RKO (cell line): ENCODE measurements around the gene AKR7A2.
"Not testable (repeated sequence)": the region's sequence is repeated elsewhere in the genome, so short reads cannot be mapped to it uniquely, and the experiment has no call there.

Experiments used
- DNase-seq: peaks from one replicate; pipeline ENCODE4 v3.0.0-alpha.2; 2016; ENCODE audit warnings: low spot score

AKR7A2 gene

DNA sequence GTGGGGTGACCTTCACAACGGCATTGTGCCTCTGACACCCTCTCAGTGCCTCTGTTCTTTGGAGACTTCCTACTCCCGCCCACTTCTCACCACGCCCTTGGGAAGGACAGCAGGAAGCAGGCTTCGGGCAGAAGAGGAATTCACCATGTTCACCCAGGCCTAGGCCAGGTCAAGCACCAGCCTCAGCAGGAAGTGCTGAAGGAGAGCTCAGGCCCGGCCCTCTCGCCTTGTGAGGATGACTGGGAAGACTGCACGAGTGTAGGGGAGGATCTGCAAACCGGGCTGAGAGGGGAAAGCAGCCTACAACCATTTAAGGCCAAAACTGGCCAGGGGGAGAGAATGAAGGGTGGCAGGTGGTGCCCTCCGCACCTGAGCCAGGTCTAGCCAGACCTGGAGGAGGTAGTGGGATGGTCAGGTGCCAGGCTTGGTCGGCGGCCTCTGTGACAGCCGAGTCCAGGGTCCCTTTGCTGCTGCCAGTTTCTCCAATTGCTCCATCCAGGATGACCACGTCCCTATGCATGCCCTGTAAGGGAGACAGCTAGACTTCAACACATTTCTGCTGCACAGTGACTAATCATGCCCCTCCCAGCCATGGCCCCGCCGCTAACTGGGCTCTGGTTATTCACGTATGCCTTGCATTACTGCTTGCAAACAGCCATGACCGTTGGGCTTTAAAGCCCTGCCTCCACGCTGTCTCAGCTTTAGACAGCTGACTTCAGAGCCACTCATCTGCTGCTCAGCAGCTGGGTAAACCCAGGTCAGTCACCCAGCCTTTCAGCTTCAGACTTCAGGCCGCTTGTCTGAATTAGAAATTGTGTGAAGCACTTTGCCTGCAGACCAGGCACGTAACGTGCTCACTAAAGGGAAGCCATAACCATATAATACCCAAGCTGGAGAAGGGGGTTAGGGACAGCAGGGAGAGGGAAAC, 51.5 kb downstream of the AKR7A2 start:
- DNase-seq, result peak; percentile 84

GRCh38 chr1:19258353-19258752, 53.6 kb downstream of the AKR7A2 start:
- DNase-seq, result no peak

DNA sequence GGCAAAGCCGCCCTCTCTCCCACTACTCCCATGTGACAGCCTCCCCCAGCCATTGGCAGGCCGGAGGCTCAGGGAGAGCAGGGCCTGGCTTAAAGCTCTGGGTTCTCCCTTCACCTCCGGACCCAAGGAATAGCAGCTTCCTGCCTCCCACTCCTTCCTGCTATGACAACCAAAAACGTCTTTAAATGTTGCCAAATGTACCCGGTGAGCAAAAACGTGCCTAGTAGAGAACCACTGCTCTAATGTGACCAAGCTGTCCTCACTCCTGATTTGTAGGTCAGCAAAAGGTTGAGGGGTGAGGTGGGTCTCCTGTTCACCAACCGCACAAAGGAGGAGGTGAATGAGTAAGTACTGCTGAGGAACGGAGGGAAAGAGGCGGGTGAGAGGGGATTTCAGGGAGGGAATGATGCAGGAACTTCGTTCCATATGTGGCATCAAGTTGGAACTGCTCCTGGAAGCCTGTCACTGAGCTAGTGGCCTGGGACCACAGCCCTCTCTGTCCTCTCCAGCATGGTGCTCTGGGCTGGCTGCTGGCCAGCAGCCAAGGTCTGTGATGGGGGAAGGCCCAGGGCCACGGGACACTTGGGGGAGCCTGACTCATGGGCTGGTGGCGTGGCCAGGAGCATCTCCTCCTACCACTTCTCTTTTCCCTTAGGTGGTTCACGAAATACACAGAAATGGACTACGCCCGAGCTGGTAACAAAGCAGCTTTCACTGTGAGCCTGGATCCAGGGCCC, 54.6 kb downstream of the AKR7A2 start:
- DNase-seq, result no peak

- DNase-seq, result not testable (repeated sequence)
These were observed 55.6 kb downstream of the AKR7A2 start for GRCh38 chr1:19256301-19256700.

- DNase-seq, result no peak
These were observed 56.7 kb downstream of the AKR7A2 start for GRCh38 chr1:19255288-19255687.

- DNase-seq, result no peak
These were observed 57.5 kb downstream of the AKR7A2 start for GRCh38 chr1:19254416-19254815.
